GM21723 (cell line): ENCODE results near the gene CELF2.

Experiments used
- ATAC-seq: cut with Tn5 transposase; IDR thresholded peaks from one replicate; pipeline ENCODE4 v1.9.1; 2021; ENCODE audit warnings: mild to moderate bottlenecking, moderate library complexity; ENCODE audit not compliant: unreplicated experiment

The CELF2 gene

DNA sequence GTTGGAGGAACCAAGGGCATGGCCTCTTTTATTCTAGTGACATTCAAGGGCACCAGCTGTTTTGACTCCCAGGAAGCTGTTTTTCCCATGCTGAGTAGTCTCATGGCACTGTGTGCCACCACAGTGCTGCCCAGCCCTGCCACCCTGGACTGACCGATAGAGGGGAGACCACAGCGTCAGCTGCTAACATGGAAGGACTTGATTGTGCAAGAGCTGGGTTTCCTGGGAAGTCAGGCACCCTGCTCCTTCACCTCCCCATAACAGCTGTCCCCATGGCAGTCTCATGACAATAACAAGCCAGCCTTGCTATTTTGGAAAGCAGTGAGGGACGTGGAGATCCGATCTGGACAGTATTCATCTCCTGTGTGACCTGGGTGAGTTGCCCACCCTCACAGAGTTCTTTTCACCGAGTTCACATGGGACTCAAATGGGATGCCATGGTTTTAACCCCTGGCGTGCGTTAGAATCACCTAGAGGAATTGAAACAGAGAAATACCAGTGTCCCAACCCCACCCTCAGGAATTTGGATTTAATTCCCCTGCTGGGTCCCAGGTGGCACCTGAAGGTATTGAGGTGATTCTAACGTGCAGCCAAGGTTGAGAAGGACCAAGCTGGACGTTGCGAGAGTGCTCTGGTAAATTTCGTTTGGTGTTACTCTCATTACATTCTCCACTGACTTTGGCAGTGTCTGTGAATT, 174.8 kb downstream of the CELF2 start:
- ATAC-seq: no peak

DNA sequence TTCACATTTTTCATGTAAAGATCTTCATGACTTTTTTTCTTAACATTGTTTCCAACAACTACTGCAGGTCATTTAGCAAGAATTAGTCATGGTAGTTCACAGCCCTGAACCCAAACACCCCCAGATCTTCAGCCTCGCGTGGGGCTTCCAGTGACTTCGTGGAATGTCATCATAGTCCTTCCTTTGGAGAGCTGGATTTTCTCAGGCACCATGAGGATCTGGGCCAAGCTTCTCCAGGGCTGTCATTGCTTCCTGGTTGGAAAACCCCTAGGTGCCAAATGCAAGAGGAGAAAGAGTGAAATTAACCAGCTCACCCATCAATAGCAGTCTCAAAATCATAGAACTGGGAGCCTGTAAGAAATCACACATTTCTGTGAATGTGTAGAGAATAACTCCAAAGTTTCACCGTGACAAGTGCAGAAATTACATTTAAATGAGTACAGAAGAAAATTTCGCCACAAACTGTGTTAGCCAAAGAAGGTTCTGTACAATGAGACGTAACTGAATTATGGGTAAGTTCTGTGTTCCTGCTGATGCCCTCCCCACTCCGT, 175.4 kb downstream of the CELF2 start:
- no peak for ATAC-seq

DNA sequence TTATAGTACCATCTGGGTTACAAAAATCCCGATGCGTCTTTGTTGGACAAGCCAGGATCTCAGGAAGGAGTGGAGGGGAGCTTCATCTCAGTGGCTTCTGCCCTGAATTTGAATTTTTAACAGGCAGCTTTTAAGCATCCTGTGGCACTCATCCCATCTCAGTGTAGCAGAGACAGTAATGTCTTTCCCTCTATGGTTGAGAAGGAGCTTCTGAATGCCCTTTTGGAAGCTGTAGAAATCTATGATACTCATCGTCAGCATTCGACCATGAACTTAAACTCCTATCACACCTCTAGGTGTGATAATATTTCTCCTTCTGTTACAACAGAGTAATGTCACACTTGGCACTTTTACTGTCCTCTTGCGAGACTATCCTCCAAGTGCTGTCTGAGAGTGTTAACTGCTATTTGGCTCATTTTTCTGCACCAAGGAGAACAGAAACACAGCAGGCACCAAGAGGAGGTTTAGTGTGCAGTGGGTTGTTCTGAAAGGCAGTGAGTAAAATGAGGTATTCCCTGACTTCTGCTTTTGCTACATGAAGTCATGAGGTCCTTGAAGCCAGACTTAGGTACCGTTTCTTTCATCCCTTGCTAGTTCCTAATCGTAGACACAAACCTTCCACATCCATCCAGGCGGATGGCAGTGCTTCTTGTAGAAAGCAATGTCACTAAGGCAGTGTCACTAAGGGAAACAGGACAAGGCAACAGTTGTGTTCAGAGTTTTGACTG, 177.4 kb downstream of the CELF2 start:
- ATAC-seq: peak; percentile 42

DNA sequence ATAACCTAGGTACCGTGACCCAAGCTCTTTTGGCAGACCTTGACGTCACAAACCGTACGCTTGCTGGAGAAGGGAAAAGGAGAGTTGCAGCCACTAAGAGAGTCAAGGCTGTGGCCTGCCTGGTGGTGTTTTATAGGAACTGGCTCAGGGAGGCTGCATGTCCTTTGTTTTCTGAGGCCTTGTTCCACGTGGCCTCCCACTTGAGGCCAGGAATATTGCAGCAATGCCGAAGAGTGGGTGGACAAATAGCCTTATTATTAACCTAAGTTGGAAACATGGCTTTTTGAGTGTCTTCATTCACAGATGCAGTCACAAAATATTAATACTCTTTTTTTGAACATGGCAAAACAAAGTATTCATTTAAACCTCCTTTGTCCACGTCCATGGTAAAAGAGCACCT, 178.0 kb downstream of the CELF2 start:
- ATAC-seq: no peak

DNA sequence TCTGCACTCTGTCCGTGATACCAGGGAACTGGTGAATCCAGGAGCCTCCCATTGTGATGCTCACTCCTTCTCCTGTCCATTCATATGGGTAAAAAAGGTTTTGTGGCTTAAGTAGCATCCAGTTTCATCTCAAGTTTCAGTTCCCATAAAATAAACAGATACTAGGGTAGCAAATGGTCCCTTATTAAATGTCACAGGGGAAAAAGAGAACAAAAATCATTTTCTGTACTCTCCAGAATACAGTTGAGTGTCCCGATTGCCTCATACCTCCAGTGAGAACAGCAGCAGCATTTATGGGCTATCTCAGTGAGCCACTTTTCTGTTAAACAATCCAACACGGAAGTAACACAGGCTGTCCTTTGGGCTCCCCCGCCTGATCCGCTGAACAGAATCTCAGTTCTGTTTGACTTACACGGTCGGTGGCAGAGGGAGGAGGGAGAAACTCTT, 179.6 kb downstream of the CELF2 start:
- peak; percentile 60 for ATAC-seq

DNA sequence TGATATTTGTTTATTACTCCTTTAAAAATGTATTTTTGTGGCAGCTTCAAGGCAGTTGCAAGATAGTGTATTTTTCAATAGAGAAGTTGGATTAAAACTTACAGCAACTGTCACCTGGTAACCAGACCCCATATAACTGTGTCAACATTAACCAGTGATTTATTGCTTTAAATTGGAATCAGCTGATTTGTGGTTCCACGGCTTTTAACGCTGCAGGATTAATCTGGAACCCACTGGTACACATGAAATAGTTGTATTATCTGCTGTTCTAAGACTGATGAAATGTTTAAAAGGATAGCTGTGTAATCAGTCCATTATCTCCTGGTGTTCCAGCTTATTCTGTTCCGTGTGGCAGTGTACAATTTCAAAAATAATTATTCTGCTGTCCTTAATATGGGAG, 180.2 kb downstream of the CELF2 start:
- ATAC-seq: no peak

DNA sequence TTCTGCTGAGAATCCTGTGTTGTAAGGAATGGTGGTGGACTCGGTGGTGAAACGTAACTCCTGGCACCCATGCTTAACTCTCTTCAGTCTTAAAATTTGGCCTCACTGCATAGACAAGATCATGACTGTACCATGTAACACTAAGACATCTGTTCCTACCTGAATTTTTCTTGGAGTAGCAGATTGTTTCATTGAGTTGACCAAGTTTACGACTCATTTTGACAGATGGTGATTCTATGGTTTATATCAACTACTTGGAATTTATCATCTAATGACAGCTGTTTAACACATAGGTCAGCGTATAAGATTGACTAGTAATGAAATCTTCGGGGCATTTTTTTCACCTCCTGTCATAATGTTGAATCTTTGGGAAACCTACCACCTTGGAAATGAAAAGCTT, 184.2 kb downstream of the CELF2 start:
- no peak for ATAC-seq

DNA sequence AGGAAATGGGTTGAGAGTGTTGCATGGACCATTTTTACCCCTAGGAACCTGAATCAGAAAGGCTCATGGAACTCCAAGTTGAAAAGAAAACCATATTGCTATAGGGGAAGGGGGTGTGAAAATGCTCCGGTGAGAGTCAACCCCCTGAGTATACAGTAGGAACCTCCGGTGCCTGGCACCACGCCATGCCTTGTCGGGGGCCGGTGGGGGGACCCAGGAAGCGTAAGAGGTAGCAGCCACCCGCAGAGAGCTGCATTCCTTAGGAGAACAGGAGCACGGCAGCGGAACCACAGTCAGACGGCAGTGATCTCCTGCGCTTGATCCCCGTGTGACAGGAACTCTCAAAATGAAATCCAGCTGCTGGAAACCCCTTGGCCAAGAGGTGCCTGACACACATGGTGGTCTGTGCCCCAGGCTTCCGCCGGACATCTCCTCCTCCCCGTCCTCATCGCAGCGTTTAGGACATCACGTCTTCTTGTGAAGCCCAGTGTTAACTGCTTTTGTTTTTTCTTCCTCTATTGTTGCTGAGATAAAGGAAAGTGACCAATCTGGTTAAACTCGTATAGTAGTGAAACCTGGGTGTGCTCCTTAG, 186.8 kb downstream of the CELF2 start:
- ATAC-seq: no peak

DNA sequence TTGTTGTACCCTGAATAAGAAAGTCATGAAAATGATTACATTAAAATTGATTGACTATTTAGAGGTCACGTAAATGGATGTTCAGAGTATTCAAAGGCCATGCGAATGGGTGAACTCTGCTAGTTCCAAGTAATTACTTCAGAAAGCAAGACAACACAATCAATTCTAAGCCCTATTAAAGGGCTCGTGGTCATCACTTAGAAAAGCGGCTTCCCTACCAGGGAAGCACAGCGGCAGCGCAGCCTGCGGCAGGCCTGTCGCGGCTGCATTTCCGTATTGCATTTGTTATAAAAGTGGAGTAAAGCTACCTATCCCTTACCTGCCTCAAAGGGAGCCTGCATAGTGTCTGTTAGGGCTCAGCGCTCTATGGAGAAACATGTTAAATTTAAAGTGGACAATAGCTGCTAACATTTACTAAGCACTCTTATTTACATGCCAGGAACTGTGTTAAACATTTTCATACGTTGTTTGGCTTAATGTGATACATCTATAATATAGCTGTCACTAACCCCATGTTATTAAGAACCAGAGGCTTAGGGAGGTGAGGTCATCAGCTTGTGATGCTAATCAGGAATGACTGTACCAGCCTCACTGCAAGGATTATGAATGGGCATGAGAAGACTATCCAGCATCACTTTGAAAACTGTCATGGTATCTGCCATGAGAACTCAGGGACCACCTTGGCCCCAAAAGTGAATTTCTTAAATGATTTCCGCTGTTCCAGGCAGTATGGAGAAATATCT, 187.5 kb downstream of the CELF2 start:
- no peak for ATAC-seq

DNA sequence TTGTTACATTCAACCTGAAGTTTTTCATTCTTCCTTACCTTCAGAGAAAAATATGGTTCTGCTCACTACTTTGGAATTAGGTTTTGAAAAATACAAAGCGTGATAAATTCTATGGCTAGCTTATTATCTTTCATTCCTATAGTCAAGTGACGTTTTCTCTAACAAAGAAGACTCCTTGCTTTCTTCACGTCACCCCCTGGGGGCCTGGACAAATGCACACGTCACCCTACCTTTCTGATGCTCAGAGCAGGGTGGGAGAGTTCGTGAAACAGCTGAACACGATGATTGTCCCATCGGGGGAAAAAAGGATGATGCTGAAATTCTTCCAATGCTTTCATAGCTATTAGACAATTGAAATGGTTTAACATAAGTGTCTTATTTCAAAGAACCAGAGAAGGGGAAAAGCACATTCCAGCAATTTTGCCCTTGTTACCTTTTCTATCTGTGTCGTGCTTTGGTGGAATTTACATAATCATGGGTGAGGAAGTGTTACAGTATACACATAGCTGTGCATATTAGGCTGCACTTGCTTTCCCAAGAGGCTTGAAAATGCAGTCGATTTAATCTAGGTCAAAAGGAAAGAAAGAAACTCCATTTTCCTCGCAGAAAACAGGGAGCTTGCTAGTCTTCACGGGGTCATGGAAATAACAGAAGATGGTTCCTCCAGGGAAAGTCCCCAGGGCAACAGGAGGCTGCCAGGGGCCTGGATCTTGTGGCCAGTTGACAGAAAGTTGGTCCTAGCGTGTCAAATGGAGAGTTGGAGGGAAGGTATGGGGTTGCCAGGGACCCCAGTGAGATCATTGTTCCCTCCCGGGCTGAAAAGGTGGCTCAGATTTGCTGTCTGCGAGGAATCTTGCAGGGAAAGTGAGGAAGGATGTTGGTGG, 189.2 kb downstream of the CELF2 start:
- no peak for ATAC-seq

DNA sequence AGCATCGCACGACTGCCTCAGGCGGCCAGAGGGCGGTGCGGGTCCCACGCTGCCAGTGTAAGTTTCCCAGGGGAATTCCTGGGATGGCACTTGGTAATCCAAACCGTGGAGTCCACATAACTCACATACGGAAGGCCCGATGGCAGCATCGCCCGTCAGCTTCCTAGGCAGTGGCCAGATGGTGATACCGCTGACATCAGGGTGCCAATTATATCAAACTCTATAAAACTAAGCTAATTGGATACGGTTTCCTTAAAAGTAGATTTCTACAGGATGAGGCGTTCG, 189.8 kb downstream of the CELF2 start:
- no peak for ATAC-seq

DNA sequence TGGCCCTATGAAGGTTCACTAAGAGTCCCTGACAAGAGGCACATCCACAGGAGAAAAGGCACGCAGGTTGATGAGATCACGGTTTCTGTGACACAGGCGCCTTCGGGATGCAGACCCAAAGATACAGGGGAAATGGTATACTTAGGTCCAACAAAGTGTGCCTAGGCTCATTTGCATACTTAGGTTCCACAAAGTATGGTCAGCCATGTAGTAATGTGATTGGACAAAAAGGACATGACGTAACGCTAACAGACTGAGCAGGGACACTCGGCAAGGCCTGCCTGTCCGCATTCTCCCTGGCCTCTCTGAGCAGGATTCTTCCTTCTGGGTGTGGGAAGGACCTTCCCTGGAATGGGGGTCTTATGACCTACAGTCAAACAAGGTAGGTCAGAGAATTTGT, 190.6 kb downstream of the CELF2 start:
- no peak for ATAC-seq

DNA sequence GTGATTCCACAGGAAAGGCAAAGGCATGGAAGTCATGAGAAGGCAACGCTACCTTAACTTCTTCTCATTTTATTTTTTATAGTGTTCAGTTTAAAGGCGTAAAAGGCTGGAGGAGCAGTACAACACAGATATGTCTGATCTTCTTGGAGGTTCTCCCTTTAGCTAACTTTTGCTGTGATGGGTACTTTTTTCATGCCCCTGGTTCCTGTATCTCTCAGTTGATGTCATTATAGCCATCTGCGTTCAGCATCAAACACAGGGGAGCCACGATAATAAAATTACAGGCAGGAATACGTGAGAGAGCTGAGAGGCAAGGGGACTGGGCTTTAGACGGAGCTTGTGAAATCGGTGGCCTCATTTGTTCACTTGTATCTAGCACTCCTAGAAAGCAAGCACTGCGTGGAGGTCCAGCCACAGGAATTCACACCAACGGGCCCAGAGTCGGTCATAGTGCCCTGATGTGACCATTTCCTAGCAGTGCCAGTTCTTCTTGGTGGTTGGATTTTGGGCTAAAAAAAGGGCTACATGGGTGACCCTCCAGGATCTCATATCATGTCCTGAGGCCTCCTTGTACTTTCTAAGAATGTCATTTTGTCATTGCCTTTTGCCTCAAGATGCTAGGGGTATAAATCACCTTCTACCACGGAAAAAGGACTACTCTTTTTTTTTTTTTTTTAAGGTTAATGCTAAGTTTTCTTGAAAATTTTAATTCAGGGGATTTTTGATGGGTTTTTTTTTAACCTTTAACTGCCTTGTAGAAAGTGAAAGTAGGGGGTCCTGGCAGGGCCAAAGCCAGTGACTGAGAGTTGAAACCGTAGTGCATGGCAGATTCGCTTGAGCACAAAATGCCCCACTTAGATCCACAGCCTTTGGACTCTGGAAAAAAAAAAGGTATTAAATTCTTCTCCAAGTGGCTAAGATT, 191.5 kb downstream of the CELF2 start:
- peak; percentile 52 for ATAC-seq

DNA sequence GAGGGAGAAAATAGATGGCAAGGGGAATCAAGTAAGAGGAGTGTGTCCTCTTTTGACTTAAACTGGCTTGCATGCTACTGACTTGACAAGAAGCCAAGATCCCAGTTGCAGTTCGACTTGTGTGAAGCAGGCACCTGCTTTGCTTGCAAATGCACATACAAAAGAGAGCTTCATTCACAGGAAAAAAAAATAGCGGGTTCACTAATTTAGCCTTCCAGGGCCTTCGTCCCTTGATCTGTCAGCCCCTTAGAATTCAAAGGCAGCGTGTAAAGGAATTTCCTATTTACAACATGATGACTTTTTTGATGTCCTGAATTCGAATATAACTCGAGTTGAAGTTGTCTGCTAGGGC, 192.1 kb downstream of the CELF2 start:
- ATAC-seq: peak; percentile 30

DNA sequence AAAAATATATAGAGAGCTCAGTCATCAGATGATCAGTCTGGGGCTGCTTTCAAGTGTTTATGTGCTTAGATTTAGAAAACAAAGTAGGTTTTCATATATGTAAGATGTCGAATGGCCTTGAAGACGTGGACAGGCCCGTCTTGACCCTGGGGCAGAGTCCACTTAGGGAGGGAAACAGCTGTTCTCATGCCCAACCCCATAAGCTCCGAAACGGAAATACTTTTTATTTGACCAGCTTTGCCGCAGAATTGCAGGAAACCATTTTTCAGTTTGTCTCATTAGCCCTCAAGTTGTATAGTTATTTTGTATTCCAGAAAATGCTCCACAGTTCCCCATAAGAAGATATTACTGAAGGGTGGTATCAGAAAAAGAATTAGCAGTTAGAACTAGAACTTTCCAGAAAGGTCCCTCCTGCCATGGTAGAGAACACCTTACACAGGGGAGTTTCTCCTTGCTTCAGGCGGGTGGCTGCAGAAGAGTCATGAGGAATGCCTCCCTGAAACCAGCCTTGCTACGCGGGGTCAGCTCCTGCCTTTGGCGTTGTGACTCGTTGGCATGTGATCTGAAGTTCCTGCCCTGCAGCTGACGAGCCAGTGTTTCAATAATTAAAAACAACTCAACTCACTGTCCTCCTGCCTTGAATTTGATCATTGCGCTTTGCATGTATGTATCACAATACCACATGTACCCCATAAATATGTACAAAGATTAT, 192.7 kb downstream of the CELF2 start:
- ATAC-seq: no peak

DNA sequence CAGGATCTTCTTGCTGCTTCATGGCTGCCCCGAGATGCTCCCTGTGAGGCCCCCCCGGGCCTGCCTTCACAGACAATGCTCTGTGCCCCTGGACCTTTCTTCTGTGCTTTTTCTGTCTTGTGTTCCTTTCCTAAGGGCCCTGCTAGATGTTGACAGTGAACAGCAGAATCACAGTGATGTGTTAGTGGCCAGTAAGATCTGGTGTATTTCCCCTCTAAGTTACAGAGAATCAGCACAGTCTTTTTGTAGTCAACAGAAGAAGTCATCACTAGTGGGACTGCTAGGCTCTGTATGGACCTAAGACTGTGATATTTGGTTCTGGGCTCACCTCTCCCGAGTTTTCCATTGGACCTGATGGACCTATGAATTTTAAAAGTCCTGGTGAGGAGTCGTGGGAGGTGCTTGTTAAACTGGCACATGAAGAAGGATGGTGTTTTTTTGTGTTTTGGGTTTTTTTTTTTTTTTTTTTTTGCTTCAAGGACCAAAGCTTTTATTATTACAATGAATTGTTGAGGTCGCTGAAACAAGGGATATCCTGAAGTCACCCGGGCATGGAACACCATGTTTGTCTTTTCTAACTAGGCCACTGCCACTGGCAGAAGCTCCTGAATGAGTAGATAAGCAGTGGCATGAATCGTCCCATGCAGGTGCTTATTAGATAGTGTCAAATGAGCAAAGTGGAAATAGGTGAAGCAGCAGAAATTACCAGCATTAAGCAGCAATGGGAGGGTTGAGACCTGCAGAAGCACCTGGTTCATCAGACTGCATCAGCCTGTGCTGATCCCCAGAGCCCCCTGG, 194.8 kb downstream of the CELF2 start:
- ATAC-seq: no peak

DNA sequence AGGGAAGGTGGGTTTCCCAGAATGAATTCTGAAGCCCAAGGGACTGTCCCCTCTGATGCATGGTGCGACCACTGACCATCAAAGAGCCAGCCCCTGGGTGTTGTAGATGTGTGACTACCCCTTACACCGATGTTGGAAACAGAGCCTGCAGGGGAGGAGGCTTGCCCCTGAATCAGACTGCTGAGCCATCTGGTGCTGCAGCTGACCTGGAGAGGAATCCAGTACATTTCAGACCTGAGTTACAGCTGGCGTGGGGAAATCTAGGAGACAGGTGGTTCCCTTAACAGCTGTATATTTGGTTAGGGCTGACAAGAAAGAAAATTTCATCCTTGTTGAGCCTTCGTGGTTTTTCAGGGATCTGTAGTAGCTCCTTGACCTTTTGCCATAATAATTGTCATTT, 195.5 kb downstream of the CELF2 start:
- no peak for ATAC-seq

DNA sequence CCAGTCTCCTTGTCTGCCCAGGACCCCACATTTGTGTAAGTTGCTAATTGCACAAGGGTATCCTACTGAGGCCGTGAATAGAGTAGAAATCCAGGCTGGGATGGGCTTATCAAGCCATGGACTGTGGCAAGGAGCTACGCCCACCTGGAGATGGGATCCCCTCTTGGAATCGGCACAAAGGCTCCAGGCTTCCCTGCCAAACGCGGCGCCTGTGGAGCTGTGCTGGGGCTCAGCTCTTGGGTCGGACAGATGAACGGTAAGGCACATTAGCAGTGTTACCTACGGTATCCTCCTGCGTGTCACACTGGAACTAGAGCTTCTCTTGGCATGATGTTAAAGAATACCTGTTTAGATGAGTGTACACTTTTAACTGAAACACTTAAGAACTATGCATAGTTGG, 196.7 kb downstream of the CELF2 start:
- no peak for ATAC-seq
